MCF 10A (cell line): ENCODE data around the gene CELSR1. TPM values are rescaled to one million over a fixed set of nuclear protein-coding genes. Genes with fewer than 3 reads are reported as not detected.
A peak's percentile ranks its signal among the peaks of the same experiment; 100 is the strongest.

Source experiments
- BruUV-seq: library from RNA; stranded (reverse); fragments of 400-500 nt; replicated peaks from 2 replicates; lab custom pipeline; 2021; lab: Mats Ljungman, UMichigan
- CTCF ChIA-PET: fragments of 300-600 bp; sonication (Branson Sonifier 250); formaldehyde crosslinking; extraction: SDS; loops from one replicate; lab custom pipeline; 2021; ENCODE audit warnings: antibody characterized with exemption, inconsistent platforms; lab: Yijun Ruan, JAX
- POLR2A ChIA-PET: fragments of 300-600, 350-650 bp; sonication (Branson Sonifier 250); formaldehyde crosslinking; extraction: SDS; loops from one replicate; lab custom pipeline; 2020; ENCODE audit warnings: antibody characterized with exemption, inconsistent platforms; lab: Yijun Ruan, JAX
- DNase-seq: peaks from one replicate; pipeline ENCODE4 v3.0.0-alpha.2; 2018; ENCODE audit not compliant: unreplicated experiment
- H3K27ac Mint-ChIP-seq: one replicate; pipeline ENCODE4 v1.8.0; 2022; ENCODE audit warnings: mild to moderate bottlenecking, low read depth, mixed read lengths; ENCODE audit not compliant: unreplicated experiment
- H3K27me3 Mint-ChIP-seq: one replicate; pipeline ENCODE4 v1.8.0; 2022; ENCODE audit warnings: mixed read lengths; ENCODE audit not compliant: insufficient read depth, unreplicated experiment
- H3K36me3 Mint-ChIP-seq: one replicate; pipeline ENCODE4 v1.8.0; 2022; ENCODE audit warnings: mild to moderate bottlenecking, moderate library complexity, mixed read lengths; ENCODE audit not compliant: insufficient read depth, unreplicated experiment
- H3K4me1 Mint-ChIP-seq: one replicate; pipeline ENCODE4 v1.8.0; 2022; ENCODE audit warnings: mixed read lengths; ENCODE audit not compliant: insufficient read depth, unreplicated experiment
- H3K4me3 Mint-ChIP-seq: one replicate; pipeline ENCODE4 v1.8.0; 2022; ENCODE audit warnings: mild to moderate bottlenecking, moderate library complexity, mixed read lengths; ENCODE audit not compliant: unreplicated experiment
- H3K9me3 Mint-ChIP-seq: one replicate; pipeline ENCODE4 v1.8.0; 2022; ENCODE audit warnings: mixed read lengths; ENCODE audit not compliant: unreplicated experiment
- CTCF ChIP-seq: fragments of 200-600 bp; IDR thresholded peaks from one replicate; pipeline ENCODE4 v1.8.0; 2022; ENCODE audit warnings: antibody characterized with exemption, mild to moderate bottlenecking; ENCODE audit not compliant: unreplicated experiment
- intact Hi-C: fragments of 100-400 bp; cut with micrococcal nuclease; formaldehyde crosslinking; loops from 2 replicates; pipeline ENCODE4 v1.14.1; 2022
- total RNA-seq: library from RNA; stranded (reverse); gene quantifications from 2 replicates; pipeline ENCODE4 v1.2.3, GENCODE V29; 2022

The CELSR1 gene
- total RNA-seq, 1 experiment from 2014 or later: 49.1 TPM

- Mint-ChIP-seq H3K4me1 (no peaks in the 10 kb centered on the region), H3K4me3 (no peak overlapping the region), H3K36me3 (peaks cover 8% of the 10 kb centered on the region), H3K27me3 (no peaks in the 10 kb centered on the region), H3K9me3 (no peaks in the 10 kb centered on the region), H3K27ac (no peak overlapping the region)
- TF ChIP-seq CTCF: no peak
- DNase-seq: no peak
- ChIA-PET POLR2A (no interaction called here), CTCF (interaction anchor here (0.6 kb wide), 1 partner anchor 28 kb away, joined by 3 read pairs; no protein-coding TSS in a partner anchor)
- intact Hi-C loops: no loop called here
- BruUV-seq: no TSS peak
Measured at GRCh38 chr22:46469711-46470110, 67.7 kb downstream of the CELSR1 start.

- POLR2A ChIA-PET: no interaction called here
- BruUV-seq: no TSS peak
Measured at GRCh38 chr22:46467006-46467405, 70.4 kb downstream of the CELSR1 start.

GRCh38 chr22:46466255-46466676 lies 71.2 kb downstream of the CELSR1 start:
- no peak for TF ChIP-seq CTCF
- Mint-ChIP-seq H3K9me3 (no peaks in the 10 kb centered on the region), H3K4me1 (peaks cover 8% of the 10 kb centered on the region), H3K36me3 (peaks cover 27% of the 10 kb centered on the region), H3K27ac (peak overlapping the region; percentile 74), H3K4me3 (no peak overlapping the region), H3K27me3 (no peaks in the 10 kb centered on the region)
- ChIA-PET POLR2A (no interaction called here), CTCF (interaction anchor here (1.2 kb wide), 1 partner anchor 9 kb away, joined by 3 read pairs; no protein-coding TSS in a partner anchor)
- no TSS peak for BruUV-seq
- no peak for DNase-seq
- intact Hi-C loops: no loop called here

More at GRCh38 chr22:46467006-46467405, 70.4 kb downstream of the CELSR1 start:
- H3K4me3 Mint-ChIP-seq: no peak overlapping the region
- no peaks in the 10 kb centered on the region for H3K27me3 Mint-ChIP-seq
- H3K27ac Mint-ChIP-seq: no peak overlapping the region
- peaks cover 8% of the 10 kb centered on the region for H3K4me1 Mint-ChIP-seq
- peaks cover 28% of the 10 kb centered on the region for H3K36me3 Mint-ChIP-seq
- CTCF ChIA-PET: interaction anchor here (1.2 kb wide), 1 partner anchor 9 kb away, joined by 3 read pairs; no protein-coding TSS in a partner anchor
- intact Hi-C loops: no loop called here
- no peaks in the 10 kb centered on the region for H3K9me3 Mint-ChIP-seq
- no peak for TF ChIP-seq CTCF
- DNase-seq: no peak

- Mint-ChIP-seq H3K36me3 (peaks cover 27% of the 10 kb centered on the region), H3K4me3 (no peak overlapping the region), H3K9me3 (no peaks in the 10 kb centered on the region), H3K27me3 (no peaks in the 10 kb centered on the region), H3K4me1 (peaks cover 8% of the 10 kb centered on the region), H3K27ac (peak overlapping the region; percentile 74)
- DNase-seq: no peak
- TF ChIP-seq CTCF: no peak
- intact Hi-C loops: no loop called here
- no TSS peak for BruUV-seq
- POLR2A ChIA-PET: no interaction called here
- CTCF ChIA-PET: no interaction called here
Measured at GRCh38 chr22:46465793-46466192, 71.6 kb downstream of the CELSR1 start.
